ENCODE results near the gene TRIM32. TPM values are rescaled to one million over a fixed set of nuclear protein-coding genes. Genes with fewer than 3 reads are reported as not detected.
A peak's percentile ranks its signal among the peaks of the same experiment; 100 is the strongest.

TRIM32 gene
- total and polyA plus RNA-seq, 2 donors = 5.5 to 7.6 TPM

DNA sequence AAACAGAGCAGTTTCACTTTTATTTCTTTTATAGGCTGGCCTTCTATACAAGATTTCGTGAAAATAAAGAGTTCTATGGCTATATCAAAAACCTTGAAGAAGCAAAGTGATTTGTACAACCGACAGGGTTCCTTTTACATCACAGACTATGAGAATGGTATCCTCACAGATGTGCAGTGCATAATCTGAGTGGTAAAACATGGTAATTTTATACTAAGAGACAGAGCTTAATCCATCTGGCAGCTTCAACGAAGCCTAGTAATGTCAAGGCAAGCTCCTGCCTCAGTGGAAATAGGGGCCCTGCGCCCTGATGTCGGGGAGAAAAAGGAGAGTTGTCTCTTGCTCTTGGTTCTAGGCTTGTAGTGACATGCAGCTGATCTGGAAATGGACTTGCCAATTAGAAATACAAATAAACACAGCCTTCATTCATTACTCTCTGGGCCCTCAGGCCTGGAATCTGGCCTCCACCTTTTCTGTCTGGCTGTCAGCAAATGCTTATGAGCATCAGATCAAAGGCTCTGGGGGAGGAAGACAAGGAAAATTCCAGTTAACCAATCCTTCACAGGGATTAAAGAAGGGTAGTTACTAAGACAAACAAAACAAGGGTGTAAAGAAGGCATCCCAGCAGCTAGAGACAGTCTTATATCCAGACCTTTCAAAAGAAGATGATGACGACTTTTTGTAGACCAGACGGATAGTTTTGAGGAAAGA lies 33.6 kb upstream of the TRIM32 start:
- Histone ChIP-seq H3K27me3 (ENCODE audit: control insufficient read depth in 2 of 2, insufficient read depth in 1 of 2, low read length in 1 of 2) (no peaks in the 10 kb centered on the region), H3K9me3 (ENCODE audit: control insufficient read depth in 2 of 2, insufficient read depth in 1 of 2, low read length in 1 of 2) (no peaks in the 10 kb centered on the region), H3K27ac (ENCODE audit: low read depth in 1 of 2, low read length in 1 of 2) (no peak overlapping the region), H3K36me3 (ENCODE audit: control insufficient read depth in 2 of 2, insufficient read depth in 2 of 2, low read length in 1 of 2) (no peaks in the 10 kb centered on the region), H3K4me3 (ENCODE audit: low read length in 2 of 2) (no peak overlapping the region), H3K4me1 (ENCODE audit: control insufficient read depth in 2 of 2, insufficient read depth in 2 of 2, low read length in 2 of 2) (no peaks in the 10 kb centered on the region)
- WGBS = 90% methylated on average over 7 of the region's 7 CpGs
- DNase-seq (ENCODE audit: low read depth in 6 of 9, low spot score in 9 of 9) = no peak

GRCh38 chr9:116654059-116654355 lies 33.1 kb upstream of the TRIM32 start:
- WGBS = 77% methylated on average over 3 of the region's 3 CpGs
- no peak overlapping the region for H3K27ac ChIP-seq (ENCODE audit: low read depth in 1 of 2, low read length in 1 of 2)
- no peaks in the 10 kb centered on the region for H3K36me3 ChIP-seq (ENCODE audit: control insufficient read depth in 2 of 2, insufficient read depth in 2 of 2, low read length in 1 of 2)
- H3K27me3 ChIP-seq (ENCODE audit: control insufficient read depth in 2 of 2, insufficient read depth in 1 of 2, low read length in 1 of 2) = no peaks in the 10 kb centered on the region
- no peaks in the 10 kb centered on the region for H3K9me3 ChIP-seq (ENCODE audit: control insufficient read depth in 2 of 2, insufficient read depth in 1 of 2, low read length in 1 of 2)
- H3K4me1 ChIP-seq (ENCODE audit: control insufficient read depth in 2 of 2, insufficient read depth in 2 of 2, low read length in 2 of 2) = no peaks in the 10 kb centered on the region
- H3K4me3 ChIP-seq (ENCODE audit: low read length in 2 of 2) = no peak overlapping the region
- DNase-seq (ENCODE audit: low read depth in 6 of 9, low spot score in 9 of 9) = no peak

DNA sequence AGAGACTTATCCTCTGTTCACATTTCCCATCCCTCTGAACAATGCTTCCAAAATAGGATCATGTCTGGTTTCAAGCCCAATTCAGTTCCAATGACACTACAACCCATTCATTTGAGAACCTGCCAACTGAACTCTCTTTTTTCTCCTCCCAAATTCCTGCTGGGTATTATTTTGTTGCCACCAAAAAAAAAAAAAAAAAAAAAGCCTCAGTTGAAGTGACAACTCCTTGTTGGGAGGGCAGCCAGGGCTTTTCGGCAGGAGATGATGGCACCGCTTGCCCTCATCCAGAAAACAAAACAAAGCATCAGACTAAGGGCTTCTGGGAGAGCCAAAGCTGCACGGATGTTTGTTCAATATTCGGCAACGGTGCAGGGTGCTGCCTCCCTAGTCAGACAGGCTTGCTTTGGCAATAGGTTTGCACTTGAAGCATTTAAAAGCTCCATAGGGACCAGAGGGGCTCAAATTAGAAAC lies 30.6 kb upstream of the TRIM32 start:
- no peak overlapping the region for H3K27ac ChIP-seq (ENCODE audit: low read depth in 1 of 2, low read length in 1 of 2)
- no peaks in the 10 kb centered on the region for H3K27me3 ChIP-seq (ENCODE audit: control insufficient read depth in 2 of 2, insufficient read depth in 1 of 2, low read length in 1 of 2)
- no peak overlapping the region for H3K4me3 ChIP-seq (ENCODE audit: low read length in 2 of 2)
- H3K9me3 ChIP-seq (ENCODE audit: control insufficient read depth in 2 of 2, insufficient read depth in 1 of 2, low read length in 1 of 2) = no peaks in the 10 kb centered on the region
- no peaks in the 10 kb centered on the region for H3K4me1 ChIP-seq (ENCODE audit: control insufficient read depth in 2 of 2, insufficient read depth in 2 of 2, low read length in 2 of 2)
- 93% methylated on average over 5 of the region's 5 CpGs for WGBS
- H3K36me3 ChIP-seq (ENCODE audit: control insufficient read depth in 2 of 2, insufficient read depth in 2 of 2, low read length in 1 of 2) = no peaks in the 10 kb centered on the region
- DNase-seq (ENCODE audit: low read depth in 6 of 9, low spot score in 9 of 9) = no peak

DNA sequence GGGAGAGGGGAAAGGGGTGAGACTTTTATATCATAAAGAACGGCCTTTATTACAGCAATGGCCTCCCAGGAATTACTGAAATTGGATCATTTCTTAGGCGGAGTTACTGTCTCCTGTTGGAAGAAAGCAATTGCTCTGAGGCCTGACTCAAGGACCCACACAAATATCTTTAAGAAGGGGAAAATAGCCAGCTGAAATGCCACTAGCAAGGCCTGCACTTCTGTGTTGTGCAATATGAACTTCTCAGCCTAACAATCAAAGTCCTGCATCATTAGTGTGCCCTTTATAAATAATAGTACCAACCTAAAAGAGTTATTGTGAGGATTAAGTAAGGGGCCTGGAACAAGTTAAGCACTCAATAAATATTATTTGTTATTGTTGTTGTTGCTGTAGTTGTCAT lies 30.1 kb upstream of the TRIM32 start:
- no peak for DNase-seq (ENCODE audit: low read depth in 6 of 9, low spot score in 9 of 9)
- H3K36me3 ChIP-seq (ENCODE audit: control insufficient read depth in 2 of 2, insufficient read depth in 2 of 2, low read length in 1 of 2) = no peaks in the 10 kb centered on the region
- H3K9me3 ChIP-seq (ENCODE audit: control insufficient read depth in 2 of 2, insufficient read depth in 1 of 2, low read length in 1 of 2) = no peaks in the 10 kb centered on the region
- H3K27me3 ChIP-seq (ENCODE audit: control insufficient read depth in 2 of 2, insufficient read depth in 1 of 2, low read length in 1 of 2) = no peaks in the 10 kb centered on the region
- no peak overlapping the region for H3K4me3 ChIP-seq (ENCODE audit: low read length in 2 of 2)
- 92% methylated on average over 2 of the region's 2 CpGs for WGBS
- no peak overlapping the region for H3K27ac ChIP-seq (ENCODE audit: low read depth in 1 of 2, low read length in 1 of 2)
- no peaks in the 10 kb centered on the region for H3K4me1 ChIP-seq (ENCODE audit: control insufficient read depth in 2 of 2, insufficient read depth in 2 of 2, low read length in 2 of 2)

DNA sequence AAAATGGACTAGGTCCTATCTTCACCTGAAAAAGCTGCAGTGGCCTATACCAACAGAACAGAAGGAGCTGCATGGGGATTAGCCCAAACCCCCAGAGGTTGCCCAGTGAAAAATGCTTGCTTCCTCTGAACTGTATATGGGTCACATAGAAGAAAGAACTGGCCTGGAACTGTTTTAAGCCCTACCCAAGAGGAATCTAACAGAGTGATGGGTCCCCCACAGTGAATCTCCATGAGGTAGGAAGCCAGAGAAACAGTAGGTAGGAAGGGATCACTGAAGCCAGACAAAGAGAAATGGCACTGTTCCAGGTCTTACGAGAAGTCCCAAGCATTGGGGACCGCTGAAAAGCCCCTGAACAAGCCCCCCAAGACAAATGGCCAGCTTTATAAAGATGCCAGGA lies 28.8 kb upstream of the TRIM32 start:
- Histone ChIP-seq H3K4me1 (ENCODE audit: control insufficient read depth in 2 of 2, insufficient read depth in 2 of 2, low read length in 2 of 2) (no peaks in the 10 kb centered on the region), H3K27me3 (ENCODE audit: control insufficient read depth in 2 of 2, insufficient read depth in 1 of 2, low read length in 1 of 2) (no peaks in the 10 kb centered on the region), H3K27ac (ENCODE audit: low read depth in 1 of 2, low read length in 1 of 2) (no peak overlapping the region), H3K9me3 (ENCODE audit: control insufficient read depth in 2 of 2, insufficient read depth in 1 of 2, low read length in 1 of 2) (no peaks in the 10 kb centered on the region), H3K36me3 (ENCODE audit: control insufficient read depth in 2 of 2, insufficient read depth in 2 of 2, low read length in 1 of 2) (no peaks in the 10 kb centered on the region), H3K4me3 (ENCODE audit: low read length in 2 of 2) (no peak overlapping the region)
- no peak for DNase-seq (ENCODE audit: low read depth in 6 of 9, low spot score in 9 of 9)
- WGBS = 97% methylated on average over 2 of the region's 2 CpGs

DNA sequence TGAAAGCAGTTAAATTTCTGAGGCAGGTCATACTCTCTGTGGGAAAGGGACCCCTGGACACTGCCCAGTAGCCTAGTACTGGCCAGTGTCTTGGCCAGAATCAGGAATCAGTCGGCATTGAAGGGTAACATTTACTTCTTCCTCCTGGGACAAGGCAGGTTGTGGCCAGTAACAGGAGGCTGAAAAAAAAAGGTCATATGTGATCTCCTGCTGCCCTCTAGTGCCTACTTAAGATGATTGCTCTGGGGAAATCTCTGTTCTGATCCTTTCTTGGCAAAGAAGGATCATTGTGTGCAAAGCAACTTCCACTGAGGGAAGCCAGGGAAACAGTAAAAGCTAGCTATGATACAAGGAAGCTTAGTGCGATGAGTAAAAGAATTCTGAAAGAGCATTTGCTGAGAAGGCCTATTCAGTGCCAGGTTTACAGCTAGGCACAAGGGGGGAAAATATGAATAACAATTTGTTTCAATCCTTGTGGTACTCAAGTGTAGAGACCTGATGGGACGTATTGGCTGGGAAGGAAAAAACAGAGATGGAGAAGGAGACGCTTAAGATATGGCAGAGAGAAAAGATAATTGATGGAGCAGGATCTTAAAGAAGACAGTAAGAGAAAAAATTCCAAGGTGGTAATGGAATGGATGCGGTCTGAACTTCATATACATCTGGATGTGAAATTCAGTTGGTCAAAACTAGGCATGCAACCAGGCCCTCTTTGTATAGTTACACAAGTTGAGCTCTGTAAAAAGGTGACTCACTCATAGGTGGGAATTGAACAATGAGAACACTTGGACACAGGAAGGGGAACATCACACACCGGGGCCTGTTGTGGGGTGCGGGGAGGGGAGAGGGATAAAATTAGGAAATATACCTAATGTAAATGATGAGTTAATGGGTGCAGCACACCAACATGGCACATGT lies 25.8 kb upstream of the TRIM32 start:
- peak overlapping the region in 1 of 2 donors; percentile 33 for H3K27ac ChIP-seq (ENCODE audit: low read depth in 1 of 2, low read length in 1 of 2)
- H3K4me1 ChIP-seq (ENCODE audit: control insufficient read depth in 2 of 2, insufficient read depth in 2 of 2, low read length in 2 of 2) = no peaks in the 10 kb centered on the region
- H3K36me3 ChIP-seq (ENCODE audit: control insufficient read depth in 2 of 2, insufficient read depth in 2 of 2, low read length in 1 of 2) = no peaks in the 10 kb centered on the region
- H3K27me3 ChIP-seq (ENCODE audit: control insufficient read depth in 2 of 2, insufficient read depth in 1 of 2, low read length in 1 of 2) = no peaks in the 10 kb centered on the region
- 72% methylated on average over 7 of the region's 7 CpGs for WGBS
- DNase-seq (ENCODE audit: low read depth in 6 of 9, low spot score in 9 of 9) = peak in 8 of 9 donors; percentile 9 to 51 (median 20)
- no peak overlapping the region for H3K4me3 ChIP-seq (ENCODE audit: low read length in 2 of 2)
- no peaks in the 10 kb centered on the region for H3K9me3 ChIP-seq (ENCODE audit: control insufficient read depth in 2 of 2, insufficient read depth in 1 of 2, low read length in 1 of 2)

GRCh38 chr9:116662646-116663310 lies 24.3 kb upstream of the TRIM32 start:
- Histone ChIP-seq H3K27ac (ENCODE audit: low read depth in 1 of 2, low read length in 1 of 2) (no peak overlapping the region), H3K9me3 (ENCODE audit: control insufficient read depth in 2 of 2, insufficient read depth in 1 of 2, low read length in 1 of 2) (no peaks in the 10 kb centered on the region), H3K4me3 (ENCODE audit: low read length in 2 of 2) (no peak overlapping the region), H3K36me3 (ENCODE audit: control insufficient read depth in 2 of 2, insufficient read depth in 2 of 2, low read length in 1 of 2) (no peaks in the 10 kb centered on the region), H3K4me1 (ENCODE audit: control insufficient read depth in 2 of 2, insufficient read depth in 2 of 2, low read length in 2 of 2) (no peaks in the 10 kb centered on the region), H3K27me3 (ENCODE audit: control insufficient read depth in 2 of 2, insufficient read depth in 1 of 2, low read length in 1 of 2) (no peaks in the 10 kb centered on the region)
- no peak for DNase-seq (ENCODE audit: low read depth in 6 of 9, low spot score in 9 of 9)
- WGBS = 95% methylated on average over 6 of the region's 6 CpGs

DNA sequence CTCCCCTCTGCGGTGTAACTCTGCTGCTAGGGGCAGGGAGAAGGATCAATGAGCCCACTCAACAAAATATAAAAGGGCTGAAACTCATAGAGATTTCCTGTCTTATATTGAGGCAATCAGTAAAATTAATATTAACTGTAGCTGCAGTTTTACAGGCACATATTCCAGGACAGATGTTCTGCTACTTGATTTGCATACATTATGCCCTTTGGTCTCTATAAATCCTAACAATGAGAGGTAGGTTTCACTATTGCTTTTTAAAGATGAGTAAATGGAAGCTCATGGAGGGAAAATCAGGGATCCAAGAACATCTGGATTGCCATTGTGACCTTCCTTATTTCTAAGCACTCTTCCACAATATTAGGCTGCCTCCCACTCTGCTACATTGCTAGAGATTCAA lies 23.5 kb upstream of the TRIM32 start:
- H3K27me3 ChIP-seq (ENCODE audit: control insufficient read depth in 2 of 2, insufficient read depth in 1 of 2, low read length in 1 of 2) = no peaks in the 10 kb centered on the region
- no peaks in the 10 kb centered on the region for H3K9me3 ChIP-seq (ENCODE audit: control insufficient read depth in 2 of 2, insufficient read depth in 1 of 2, low read length in 1 of 2)
- WGBS = 96% methylated on average over 1 of the region's 1 CpG
- H3K4me1 ChIP-seq (ENCODE audit: control insufficient read depth in 2 of 2, insufficient read depth in 2 of 2, low read length in 2 of 2) = no peaks in the 10 kb centered on the region
- no peak overlapping the region for H3K4me3 ChIP-seq (ENCODE audit: low read length in 2 of 2)
- DNase-seq (ENCODE audit: low read depth in 6 of 9, low spot score in 9 of 9) = no peak
- no peaks in the 10 kb centered on the region for H3K36me3 ChIP-seq (ENCODE audit: control insufficient read depth in 2 of 2, insufficient read depth in 2 of 2, low read length in 1 of 2)
- no peak overlapping the region for H3K27ac ChIP-seq (ENCODE audit: low read depth in 1 of 2, low read length in 1 of 2)

Data from thymus (tissue), 11 donors.